ENCODE results near the gene CHI3L2. TPM values are rescaled to one million over a fixed set of nuclear protein-coding genes. Genes with fewer than 3 reads are reported as not detected.

The CHI3L2 gene
- total and polyA plus RNA-seq, 9 of the 15 experiments (the other 6 are each of a cell fraction or from before 2014, with no cell fraction given) = 0.07 to 0.27 (median 0.15) TPM; not detected in 6

DNA sequence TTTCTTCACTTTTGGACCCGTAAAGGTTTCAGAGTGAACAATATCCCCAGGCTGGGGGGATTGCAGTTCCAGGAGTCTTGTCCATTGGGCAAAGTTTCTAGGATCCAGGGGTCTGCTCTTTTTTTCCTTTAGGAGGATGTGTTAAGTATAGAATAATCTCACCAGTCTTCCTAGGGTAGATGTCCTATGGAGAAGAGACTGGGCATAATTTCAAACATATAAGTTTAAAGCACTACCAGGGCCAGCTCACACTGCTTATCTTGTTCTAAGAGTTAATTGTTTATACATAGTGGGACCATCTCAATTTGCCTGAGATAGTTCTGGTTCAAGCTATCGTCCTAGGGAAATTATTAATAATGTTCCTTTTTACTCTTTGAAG, 1.2 kb downstream of the CHI3L2 start:
- Histone ChIP-seq H3K36me3 (ENCODE audit: control insufficient read depth, insufficient read depth, low read length) (no peaks in the 10 kb centered on the region), H3K27me3 (ENCODE audit: control insufficient read depth in 2 of 2, insufficient read depth in 2 of 2, low read length in 2 of 2) (peaks cover 22 to 26% of the 10 kb centered on the region in 2 experiments), H3K4me1 (replicated peaks in 1 of 2; ENCODE audit: control insufficient read depth in 2 of 2, insufficient read depth in 2 of 2, low read length in 2 of 2) (no peaks in the 10 kb centered on the region), H3K79me2 (ENCODE audit: control insufficient read depth, insufficient read depth, low read length) (no peaks in the 10 kb centered on the region), H3K4me3 (no peak overlapping the region), H3K4me2 (ENCODE audit: insufficient read depth, low read length) (no peak overlapping the region), H3K9me3 (replicated peaks; ENCODE audit: control insufficient read depth, insufficient read depth, low read depth, low read length) (no peaks in the 10 kb centered on the region), H3K9ac (ENCODE audit: insufficient read depth in 1 of 2, low read depth in 2 of 2, low read length in 2 of 2) (no peak overlapping the region), H2AFZ (ENCODE audit: low read depth, low read length) (no peak overlapping the region), H4K20me1 (replicated peaks; ENCODE audit: control insufficient read depth, insufficient read depth, low read length) (0 out of 2 replicates have a peak, but pooled peaks cover 2% of the 10 kb centered on the region), H3K9me1 (ENCODE audit: control insufficient read depth, insufficient read depth, low read length) (no peaks in the 10 kb centered on the region), H3K27ac (ENCODE audit: extremely low read depth, low read depth, low read length) (no peak overlapping the region)
- intact Hi-C loops (cut with micrococcal nuclease) = no loop called here
- FAIRE-seq (no peak), DNase-seq (ENCODE audit: extremely low read depth in 1 of 4, low spot score in 3 of 4) (no peak), ATAC-seq (no peak)
- ChIA-PET POLR2A (interaction anchor here (0.6 to 1.0 kb wide), 2 partner anchors 22 to 204 kb away, joined by 3 to 5 read pairs; no protein-coding TSS in a partner anchor), CTCF (ENCODE audit: low intra/inter-chr PET ratio) (no interaction called here)
- in situ Hi-C loops (cut with MboI) = loop anchor here (10.0 kb wide), 1 partner anchor 166 kb away; no protein-coding TSS in a partner anchor
- TF ChIP-seq EZH2 (IDR thresholded peaks at IDR 0.05; ENCODE audit: borderline replicate concordance, low read depth, low read length) (no peak), ZNF124 (CRISPR knock-in tag; IDR thresholded peaks at IDR 0.05) (no peak), HNRNPH1 (optimal IDR thresholded peaks at IDR 0.05; ENCODE audit: low read depth, low read length) (no peak), ZKSCAN8 (CRISPR knock-in tag; IDR thresholded peaks at IDR 0.05) (no peak), PTRF (tag; IDR thresholded peaks at IDR 0.05) (no peak), THRAP3 (IDR thresholded peaks at IDR 0.05; ENCODE audit: borderline replicate concordance) (no peak), SRSF7 (optimal IDR thresholded peaks at IDR 0.05; ENCODE audit: low read depth, low read length) (no peak), MAFG (tag; conservative IDR thresholded peaks at IDR 0.05) (no peak), MCM2 (IDR thresholded peaks at IDR 0.05; ENCODE audit: low read depth) (no peak), MXI1 (IDR thresholded peaks at IDR 0.05; ENCODE audit: low read depth, low read length) (no peak), ZNF764 (CRISPR knock-in tag; IDR thresholded peaks at IDR 0.05; ENCODE audit: low read depth) (no peak), ZFPM2 (CRISPR knock-in tag; IDR thresholded peaks at IDR 0.05) (no peak), SNIP1 (IDR thresholded peaks at IDR 0.05; ENCODE audit: low read depth) (no peak)
- TF ChIP-seq, protein P1, sequence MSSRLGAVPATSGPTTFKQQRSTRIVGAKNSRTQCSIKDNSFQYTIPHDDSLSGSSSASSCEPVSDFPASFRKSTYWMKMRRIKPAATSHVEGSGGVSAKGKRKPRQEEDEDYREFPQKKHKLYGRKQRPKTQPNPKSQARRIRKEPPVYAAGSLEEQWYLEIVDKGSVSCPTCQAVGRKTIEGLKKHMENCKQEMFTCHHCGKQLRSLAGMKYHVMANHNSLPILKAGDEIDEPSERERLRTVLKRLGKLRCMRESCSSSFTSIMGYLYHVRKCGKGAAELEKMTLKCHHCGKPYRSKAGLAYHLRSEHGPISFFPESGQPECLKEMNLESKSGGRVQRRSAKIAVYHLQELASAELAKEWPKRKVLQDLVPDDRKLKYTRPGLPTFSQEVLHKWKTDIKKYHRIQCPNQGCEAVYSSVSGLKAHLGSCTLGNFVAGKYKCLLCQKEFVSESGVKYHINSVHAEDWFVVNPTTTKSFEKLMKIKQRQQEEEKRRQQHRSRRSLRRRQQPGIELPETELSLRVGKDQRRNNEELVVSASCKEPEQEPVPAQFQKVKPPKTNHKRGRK (tag; IDR thresholded peaks at IDR 0.05) = no peak
- no TSS peak for BruUV-seq (replicated peaks)
- 3% methylated on average over 2 of the region's 2 CpGs for WGBS (ENCODE audit: insufficient coverage, low coverage, missing lambda C conversion rate)
